HG02610 (cell line): ENCODE data around the gene USP48.
"Not testable (repeated sequence)": the region's sequence is repeated elsewhere in the genome, so short reads cannot be mapped to it uniquely, and the experiment has no call there.

ENCODE experiments used
- ATAC-seq: cut with Tn5 transposase; IDR thresholded peaks from one replicate; pipeline ENCODE4 v1.9.1; 2021; ENCODE audit warnings: mild to moderate bottlenecking, moderate library complexity; ENCODE audit not compliant: unreplicated experiment

Gene USP48

GRCh38 chr1:21638531-21639341 is 144.2 kb downstream of the USP48 start:
- no peak for ATAC-seq

GRCh38 chr1:21637514-21637913 is 145.4 kb downstream of the USP48 start:
- ATAC-seq: no peak

GRCh38 chr1:21636029-21636428 is 146.9 kb downstream of the USP48 start:
- ATAC-seq: no peak

GRCh38 chr1:21634806-21635535 is 148.0 kb downstream of the USP48 start:
- no peak for ATAC-seq

GRCh38 chr1:21633992-21634805 is 148.8 kb downstream of the USP48 start:
- ATAC-seq: no peak

- no peak for ATAC-seq
Observed at GRCh38 chr1:21633141-21633755, 149.7 kb downstream of the USP48 start.

GRCh38 chr1:21631944-21632887 is 150.7 kb downstream of the USP48 start:
- ATAC-seq: no peak

- not testable (repeated sequence) for ATAC-seq
Observed at GRCh38 chr1:21631590-21631943, 151.4 kb downstream of the USP48 start.

GRCh38 chr1:21630571-21631343 is 152.2 kb downstream of the USP48 start:
- no peak for ATAC-seq

GRCh38 chr1:21629971-21630370 is 153.0 kb downstream of the USP48 start:
- ATAC-seq: no peak

GRCh38 chr1:21628798-21629393 is 154.1 kb downstream of the USP48 start:
- ATAC-seq: no peak
